GM06990 (cell line): ENCODE measurements around the gene ADGRA1.

ENCODE experiments used
- DNase-seq: peaks from one replicate; pipeline ENCODE4 v3.0.0-alpha.2; 2011; ENCODE audit not compliant: insufficient read length; ENCODE audit errors: extremely low read depth
- H3K27me3 ChIP-seq: replicated peaks from 2 replicates; pipeline ENCODE4 v1.6.0; 2011; ENCODE audit warnings: low read length; ENCODE audit not compliant: control insufficient read depth, insufficient read depth
- H3K36me3 ChIP-seq: 2 replicates; pipeline ENCODE4 v1.5.1; 2011; ENCODE audit warnings: low read length; ENCODE audit not compliant: control insufficient read depth, insufficient read depth
- H3K4me3 ChIP-seq: replicated peaks from 2 replicates; pipeline ENCODE4 v1.5.1; 2011; ENCODE audit warnings: low read depth, mild to moderate bottlenecking, control low read depth, low read length
- CTCF ChIP-seq: IDR thresholded peaks from 2 replicates; pipeline ENCODE4 v1.5.1; 2011; ENCODE audit warnings: low read length, control low read depth, mild to moderate bottlenecking, inconsistent platforms; ENCODE audit not compliant: insufficient read depth, poor library complexity, severe bottlenecking

ADGRA1 gene

GRCh38 chr10:133045556-133046389 is 42.0 kb upstream of the ADGRA1 start:
- no peak for TF ChIP-seq CTCF
- Histone ChIP-seq H3K36me3 (no peaks in the 10 kb centered on the region), H3K4me3 (no peak overlapping the region), H3K27me3 (no peaks in the 10 kb centered on the region; the same call in 1 of the 2 replicates)
- no peak for DNase-seq

GRCh38 chr10:133046390-133046765 is 41.3 kb upstream of the ADGRA1 start:
- Histone ChIP-seq H3K4me3 (no peak overlapping the region), H3K36me3 (no peaks in the 10 kb centered on the region), H3K27me3 (no peaks in the 10 kb centered on the region; the same call in 1 of the 2 replicates)
- DNase-seq, result no peak
- TF ChIP-seq CTCF, result no peak

GRCh38 chr10:133047526-133048123 is 40.1 kb upstream of the ADGRA1 start:
- no peak for TF ChIP-seq CTCF
- DNase-seq, result no peak
- no peak overlapping the region for H3K4me3 ChIP-seq
- H3K36me3 ChIP-seq, result no peaks in the 10 kb centered on the region
- H3K27me3 ChIP-seq, result no peaks in the 10 kb centered on the region; the same call in 1 of the 2 replicates

GRCh38 chr10:133048266-133048665 is 39.5 kb upstream of the ADGRA1 start:
- DNase-seq, result no peak
- Histone ChIP-seq H3K36me3 (no peaks in the 10 kb centered on the region), H3K27me3 (no peaks in the 10 kb centered on the region; the same call in 1 of the 2 replicates), H3K4me3 (no peak overlapping the region)
- TF ChIP-seq CTCF, result no peak

- no peak overlapping the region for H3K4me3 ChIP-seq
- H3K27me3 ChIP-seq, result no peaks in the 10 kb centered on the region; the same call in 1 of the 2 replicates
- DNase-seq, result no peak
- no peak for TF ChIP-seq CTCF
- no peaks in the 10 kb centered on the region for H3K36me3 ChIP-seq
Measured at GRCh38 chr10:133048926-133049325, 38.8 kb upstream of the ADGRA1 start.

- DNase-seq, result no peak
- H3K27me3 ChIP-seq, result no peaks in the 10 kb centered on the region; the same call in 1 of the 2 replicates
- no peak for TF ChIP-seq CTCF
- no peak overlapping the region for H3K4me3 ChIP-seq
- no peaks in the 10 kb centered on the region for H3K36me3 ChIP-seq
Measured at GRCh38 chr10:133049639-133050038, 38.1 kb upstream of the ADGRA1 start.
